ENCODE results near the gene NFAM1.

Gene NFAM1

GRCh38 chr22:42428025-42428424 is 4.2 kb downstream of the NFAM1 start:
- TF ChIP-seq CTCF (IDR thresholded peaks at IDR 0.05; ENCODE audit: low read depth, low read length) = no peak
- no peak for DNase-seq (ENCODE audit: low read depth in 2 of 2)

GRCh38 chr22:42427167-42427566 is 5.0 kb downstream of the NFAM1 start:
- no peak for DNase-seq (ENCODE audit: low read depth in 2 of 2)
- no peak overlapping the region for H3K4me3 ChIP-seq (replicated peaks in 1 of 2; ENCODE audit: low read depth in 2 of 2, low read length in 2 of 2)
- no peak for TF ChIP-seq CTCF (IDR thresholded peaks at IDR 0.05; ENCODE audit: low read depth, low read length)

More at GRCh38 chr22:42428025-42428424, 4.2 kb downstream of the NFAM1 start:
- H3K4me3 ChIP-seq (replicated peaks in 1 of 2; ENCODE audit: low read depth in 2 of 2, low read length in 2 of 2) = no peak overlapping the region

GRCh38 chr22:42425989-42426355 is 6.2 kb downstream of the NFAM1 start:
- DNase-seq (ENCODE audit: low read depth in 2 of 2) = no peak
- no peak overlapping the region for H3K4me3 ChIP-seq (replicated peaks in 1 of 2; ENCODE audit: low read depth in 2 of 2, low read length in 2 of 2)
- no peak for TF ChIP-seq CTCF (IDR thresholded peaks at IDR 0.05; ENCODE audit: low read depth, low read length)

- DNase-seq (ENCODE audit: low read depth in 2 of 2) = no peak
- no peak for TF ChIP-seq CTCF (IDR thresholded peaks at IDR 0.05; ENCODE audit: low read depth, low read length)
- no peak overlapping the region for H3K4me3 ChIP-seq (replicated peaks in 1 of 2; ENCODE audit: low read depth in 2 of 2, low read length in 2 of 2)
Observed at GRCh38 chr22:42425337-42425988, 6.7 kb downstream of the NFAM1 start.

GRCh38 chr22:42419243-42419881 is 12.8 kb downstream of the NFAM1 start:
- TF ChIP-seq CTCF (IDR thresholded peaks at IDR 0.05; ENCODE audit: low read depth, low read length) = peak; percentile 2
- no peak overlapping the region for H3K4me3 ChIP-seq (replicated peaks in 1 of 2; ENCODE audit: low read depth in 2 of 2, low read length in 2 of 2)
- DNase-seq (ENCODE audit: low read depth in 2 of 2) = no peak

GRCh38 chr22:42418811-42419242 is 13.4 kb downstream of the NFAM1 start:
- TF ChIP-seq CTCF (IDR thresholded peaks at IDR 0.05; ENCODE audit: low read depth, low read length) = no peak
- no peak for DNase-seq (ENCODE audit: low read depth in 2 of 2)
- no peak overlapping the region for H3K4me3 ChIP-seq (replicated peaks in 1 of 2; ENCODE audit: low read depth in 2 of 2, low read length in 2 of 2)

Measured in cardiac fibroblast (primary cell).